WTC11 (cell line): ENCODE measurements around the gene KLC4. TPM values are rescaled to one million over a fixed set of nuclear protein-coding genes. Genes with fewer than 3 reads are reported as not detected.

Experiments used
- ATAC-seq: fragments of 200-7000 bp; cut with Tn5 transposase; 2 replicates; pipeline ENCODE4 v1.10.0; 2021; ENCODE audit warnings: mild to moderate bottlenecking, moderate library complexity
- CTCF ChIA-PET: fragments of 300-600 bp; sonication (Branson Sonifier 250); formaldehyde crosslinking; loops from one replicate; lab custom pipeline; 2021; ENCODE audit warnings: antibody characterized with exemption; lab: Charles Lee
- POLR2A ChIA-PET: fragments of 350-600 bp; sonication (Branson Sonifier 250); formaldehyde crosslinking; loops from one replicate; lab custom pipeline; 2021; ENCODE audit warnings: antibody characterized with exemption; lab: Charles Lee
- DNase-seq: peaks from one replicate; pipeline ENCODE4 v3.0.0; 2021; ENCODE audit warnings: low spot score
- H3K27ac Mint-ChIP-seq: 2 replicates; pipeline ENCODE4 v1.8.0; 2021; ENCODE audit warnings: mixed read lengths
- H3K27me3 Mint-ChIP-seq: 2 replicates; pipeline ENCODE4 v1.8.0; 2021; ENCODE audit warnings: low read depth, mild to moderate bottlenecking, moderate library complexity, mixed read lengths
- H3K36me3 Mint-ChIP-seq: 2 replicates; pipeline ENCODE4 v1.8.0; 2021; ENCODE audit warnings: mixed read lengths
- H3K4me1 Mint-ChIP-seq: 2 replicates; pipeline ENCODE4 v1.8.0; 2022; ENCODE audit warnings: mixed read lengths
- H3K4me3 Mint-ChIP-seq: 2 replicates; pipeline ENCODE4 v1.8.0; 2021; ENCODE audit warnings: mild to moderate bottlenecking, moderate library complexity, mixed read lengths
- H3K9me3 Mint-ChIP-seq: 2 replicates; pipeline ENCODE4 v1.8.0; 2021; ENCODE audit warnings: mixed read lengths
- ARID4B ChIP-seq: sonication (generic); formaldehyde crosslinking; IDR thresholded peaks from 2 replicates; pipeline ENCODE4 v1.8.0; 2023; ENCODE audit warnings: missing genetic modification reagents, mild to moderate bottlenecking, borderline replicate concordance
- ESRRA ChIP-seq: sonication (generic); formaldehyde crosslinking; IDR thresholded peaks from 2 replicates; pipeline ENCODE4 v1.8.1; 2022; ENCODE audit warnings: mild to moderate bottlenecking, missing genetic modification reagents, borderline replicate concordance
- ETV6 ChIP-seq: sonication (generic); formaldehyde crosslinking; IDR thresholded peaks from 2 replicates; pipeline ENCODE4 v1.8.1; 2022; ENCODE audit warnings: mild to moderate bottlenecking, missing genetic modification reagents
- FOXJ3 ChIP-seq: sonication (generic); formaldehyde crosslinking; IDR thresholded peaks from 2 replicates; pipeline ENCODE4 v1.9.0; 2021; ENCODE audit warnings: missing genetic modification reagents, mild to moderate bottlenecking, borderline replicate concordance
- FOXK1 ChIP-seq: sonication (generic); formaldehyde crosslinking; IDR thresholded peaks from 2 replicates; pipeline ENCODE4 v1.8.0; 2022; ENCODE audit warnings: mild to moderate bottlenecking, moderate library complexity, missing genetic modification reagents
- FOXP4 ChIP-seq: sonication (generic); formaldehyde crosslinking; IDR thresholded peaks from 2 replicates; pipeline ENCODE4 v1.8.0; 2022; ENCODE audit warnings: mild to moderate bottlenecking, missing genetic modification reagents
- GABPB1 ChIP-seq: sonication (generic); formaldehyde crosslinking; IDR thresholded peaks from 2 replicates; pipeline ENCODE4 v1.8.1; 2023; ENCODE audit warnings: mild to moderate bottlenecking, missing genetic modification reagents
- SP1 ChIP-seq: sonication (generic); formaldehyde crosslinking; conservative IDR thresholded peaks from 2 replicates; pipeline ENCODE4 v1.8.1; 2022; ENCODE audit warnings: missing genetic modification reagents
- TP53 ChIP-seq: sonication (generic); formaldehyde crosslinking; IDR thresholded peaks from 2 replicates; pipeline ENCODE4 v1.8.1; 2023; ENCODE audit warnings: mild to moderate bottlenecking, missing genetic modification reagents
- USF1 ChIP-seq: sonication (generic); formaldehyde crosslinking; IDR thresholded peaks from 2 replicates; pipeline ENCODE4 v1.8.0; 2022; ENCODE audit warnings: mild to moderate bottlenecking, missing genetic modification reagents
- ZBTB21 ChIP-seq: sonication (generic); formaldehyde crosslinking; IDR thresholded peaks from 2 replicates; pipeline ENCODE4 v1.8.1; 2023; ENCODE audit warnings: mild to moderate bottlenecking, missing genetic modification reagents, borderline replicate concordance
- total RNA-seq: library from RNA; stranded (reverse); gene quantifications from 3 replicates; pipeline ENCODE4 v1.2.3, GENCODE V29; 2021

KLC4 gene
- total RNA-seq, 1 experiment from 2014 or later = 35.7 TPM

GRCh38 chr6:43089467-43089866, 30.0 kb downstream of the KLC4 start:
- CTCF ChIA-PET = interaction anchor here (1.0 to 2.9 kb wide), 4 partner anchors 13 to 54 kb away, joined by 3 to 12 read pairs (median 4); partner anchors contain the start of gene PTK7
- ATAC-seq = peak; percentile 52
- POLR2A ChIA-PET = interaction anchor here (0.9 to 1.1 kb wide), 2 partner anchors 12 to 13 kb away, joined by 3 to 4 read pairs; no protein-coding TSS in a partner anchor

DNA sequence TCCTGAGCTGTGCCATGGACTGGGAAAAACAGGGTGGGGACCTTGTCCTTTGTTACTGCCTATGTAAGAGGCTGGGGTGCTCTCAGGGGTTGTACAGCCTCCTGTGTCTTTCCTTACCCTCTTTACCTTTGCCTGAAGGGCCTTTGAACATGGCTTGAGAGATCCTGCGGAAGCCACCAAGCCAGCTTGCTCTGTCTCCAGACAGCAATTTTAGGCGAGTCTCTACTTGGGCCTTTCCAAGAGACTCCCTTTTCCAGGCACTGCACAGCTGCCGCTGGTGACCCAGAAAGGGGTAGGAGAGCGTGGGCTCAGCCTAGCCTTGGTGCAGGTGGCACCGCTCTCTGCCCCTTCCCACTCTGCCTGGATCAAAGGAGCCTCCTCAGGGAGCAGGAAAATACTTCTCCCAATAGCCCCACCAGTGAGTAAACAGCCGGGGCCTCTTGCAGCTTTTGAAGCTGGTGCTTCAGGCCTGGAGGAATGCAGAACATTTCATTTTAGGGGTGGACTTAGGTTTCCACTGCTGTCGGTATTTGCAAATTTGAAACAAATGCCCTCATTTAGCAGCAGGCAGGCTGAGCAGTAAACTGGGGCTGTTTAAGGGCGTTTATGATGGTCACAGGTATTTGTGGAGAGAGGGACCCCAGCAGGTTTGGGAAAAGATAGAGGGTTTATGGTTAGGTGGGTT, 30.6 kb downstream of the KLC4 start:
- TF ChIP-seq ARID4B (no peak), TP53 (CRISPR knock-in tag) (no peak), GABPB1 (CRISPR knock-in tag) (peak; percentile 57; the same call in 1 of the 2 replicates)
- TF ChIP-seq, all 79 proteins: peak for 1
- POLR2A ChIA-PET = interaction anchor here (1.1 kb wide), 1 partner anchor 13 kb away, joined by 3 read pairs; no protein-coding TSS in a partner anchor
- Mint-ChIP-seq H3K27me3 (no peaks in the 10 kb centered on the region), H3K36me3 (no peaks in the 10 kb centered on the region), H3K4me1 (peaks cover 78% of the 10 kb centered on the region), H3K27ac (peak overlapping the region; percentile 99), H3K4me3 (peak overlapping the region; percentile 63), H3K9me3 (no peaks in the 10 kb centered on the region)
- peak; percentile 43 for ATAC-seq
- DNase-seq = no peak
- CTCF ChIA-PET = interaction anchor here (1.4 to 2.9 kb wide), 4 partner anchors 14 to 53 kb away, joined by 3 to 12 read pairs (median 4); partner anchors contain the start of gene PTK7

More at GRCh38 chr6:43089467-43089866, 30.0 kb downstream of the KLC4 start:
- H3K4me1 Mint-ChIP-seq = peaks cover 79% of the 10 kb centered on the region
- TF ChIP-seq USF1 (CRISPR knock-in tag) (no peak), ZBTB21 (CRISPR knock-in tag) (no peak)
- no peaks in the 10 kb centered on the region for H3K27me3 Mint-ChIP-seq
- DNase-seq = no peak
- H3K36me3 Mint-ChIP-seq = no peaks in the 10 kb centered on the region
- H3K27ac Mint-ChIP-seq = peak overlapping the region; percentile 99
- peak overlapping the region; percentile 63 for H3K4me3 Mint-ChIP-seq
- H3K9me3 Mint-ChIP-seq = no peaks in the 10 kb centered on the region

GRCh38 chr6:43090559-43090956, 31.1 kb downstream of the KLC4 start:
- DNase-seq (no peak), ATAC-seq (peak; percentile 71)
- 0 out of 2 replicates have a peak, but pooled peaks have one; percentile 31 for TF ChIP-seq SP1 (CRISPR knock-in tag)
- peak; percentile 75; the same call in 1 of the 2 replicates for TF ChIP-seq FOXP4 (CRISPR knock-in tag)
- peak; percentile 57; the same call in 1 of the 2 replicates for TF ChIP-seq FOXK1 (CRISPR knock-in tag)
- TF ChIP-seq ESRRA (CRISPR knock-in tag) = no peak
- TF ChIP-seq FOXJ3 (CRISPR knock-in tag) = 0 out of 2 replicates have a peak, but pooled peaks have one; percentile 33
- no peak for TF ChIP-seq ETV6 (CRISPR knock-in tag)
- ChIA-PET POLR2A (interaction anchor here (0.8 to 1.1 kb wide), 2 partner anchors 13 to 345 kb away, joined by 3 to 4 read pairs; partner anchors contain the start of gene TBCC), CTCF (interaction anchor here (0.6 to 1.8 kb wide), 5 partner anchors 35 to 1003 kb away, joined by 3 to 6 read pairs (median 3); no protein-coding TSS in a partner anchor)
- Mint-ChIP-seq H3K4me1 (peaks cover 82% of the 10 kb centered on the region), H3K9me3 (no peaks in the 10 kb centered on the region), H3K4me3 (peak overlapping the region; percentile 63), H3K27ac (peak overlapping the region; percentile 99), H3K36me3 (no peaks in the 10 kb centered on the region), H3K27me3 (no peaks in the 10 kb centered on the region)
